ENCODE results near the gene DPH7.
A peak's percentile ranks its signal among the peaks of the same experiment; 100 is the strongest.
"Not testable (repeated sequence)": the region's sequence is repeated elsewhere in the genome, so short reads cannot be mapped to it uniquely, and the experiment has no call there.

DPH7 gene

GRCh38 chr9:137580209-137580953, 1.7 kb upstream of the DPH7 start:
- DNase-seq (ENCODE audit: low read depth) = no peak

- DNase-seq (ENCODE audit: low read depth) = no peak
Measured at GRCh38 chr9:137579259-137579604, 507 bp upstream of the DPH7 start.

- no peak for DNase-seq (ENCODE audit: low read depth)
Measured at GRCh38 chr9:137575716-137576411, 2.9 kb downstream of the DPH7 start.

- DNase-seq (ENCODE audit: low read depth) = peak; percentile 71
Measured at GRCh38 chr9:137575364-137575715, 3.4 kb downstream of the DPH7 start.

- no peak for DNase-seq (ENCODE audit: low read depth)
Measured at GRCh38 chr9:137574192-137574591, 4.5 kb downstream of the DPH7 start.

- DNase-seq (ENCODE audit: low read depth) = no peak
Measured at GRCh38 chr9:137570566-137570965, 8.2 kb downstream of the DPH7 start.

GRCh38 chr9:137569609-137570203, 9.0 kb downstream of the DPH7 start:
- DNase-seq (ENCODE audit: low read depth) = no peak

GRCh38 chr9:137568445-137568844, 10.3 kb downstream of the DPH7 start:
- not testable (repeated sequence) for DNase-seq (ENCODE audit: low read depth)

GRCh38 chr9:137564817-137565411, 13.8 kb downstream of the DPH7 start:
- DNase-seq (ENCODE audit: low read depth) = no peak

GRCh38 chr9:137564134-137564533, 14.6 kb downstream of the DPH7 start:
- no peak for DNase-seq (ENCODE audit: low read depth)

- DNase-seq (ENCODE audit: low read depth) = no peak
Measured at GRCh38 chr9:137558127-137558526, 20.6 kb downstream of the DPH7 start.

- DNase-seq (ENCODE audit: low read depth) = peak; percentile 24
Measured at GRCh38 chr9:137556069-137556838, 22.5 kb downstream of the DPH7 start.

- no peak for DNase-seq (ENCODE audit: low read depth)
Measured at GRCh38 chr9:137555179-137555578, 23.5 kb downstream of the DPH7 start.

- DNase-seq (ENCODE audit: low read depth) = no peak
Measured at GRCh38 chr9:137554349-137554748, 24.4 kb downstream of the DPH7 start.

GRCh38 chr9:137553654-137554053, 25.1 kb downstream of the DPH7 start:
- not testable (repeated sequence) for DNase-seq (ENCODE audit: low read depth)

GRCh38 chr9:137552022-137552768, 26.5 kb downstream of the DPH7 start:
- DNase-seq (ENCODE audit: low read depth) = no peak

- peak; percentile 73 for DNase-seq (ENCODE audit: low read depth)
Measured at GRCh38 chr9:137551264-137552021, 27.3 kb downstream of the DPH7 start, which contains the start of gene MRPL41. Gene MRPL41 (plus strand): TSS chr9:137551879. CDS start chr9:137552082, 203 bp downstream.

GRCh38 chr9:137550958-137551263, 27.8 kb downstream of the DPH7 start:
- DNase-seq (ENCODE audit: low read depth) = not testable (repeated sequence)

- DNase-seq (ENCODE audit: low read depth) = peak; percentile 65
Measured at GRCh38 chr9:137550231-137550621, 28.5 kb downstream of the DPH7 start, which contains the start of gene PNPLA7. Gene PNPLA7 (minus strand): TSS chr9:137550402. CDS start chr9:137550197, 205 bp downstream.

- DNase-seq (ENCODE audit: low read depth) = no peak
Measured at GRCh38 chr9:137547687-137548543, 30.8 kb downstream of the DPH7 start.
